ENCODE data around the gene ANKDD1B. TPM values are rescaled to one million over a fixed set of nuclear protein-coding genes. Genes with fewer than 3 reads are reported as not detected.

Gene ANKDD1B
- total RNA-seq, 1 experiment from 2014 or later = 0.06 TPM

DNA sequence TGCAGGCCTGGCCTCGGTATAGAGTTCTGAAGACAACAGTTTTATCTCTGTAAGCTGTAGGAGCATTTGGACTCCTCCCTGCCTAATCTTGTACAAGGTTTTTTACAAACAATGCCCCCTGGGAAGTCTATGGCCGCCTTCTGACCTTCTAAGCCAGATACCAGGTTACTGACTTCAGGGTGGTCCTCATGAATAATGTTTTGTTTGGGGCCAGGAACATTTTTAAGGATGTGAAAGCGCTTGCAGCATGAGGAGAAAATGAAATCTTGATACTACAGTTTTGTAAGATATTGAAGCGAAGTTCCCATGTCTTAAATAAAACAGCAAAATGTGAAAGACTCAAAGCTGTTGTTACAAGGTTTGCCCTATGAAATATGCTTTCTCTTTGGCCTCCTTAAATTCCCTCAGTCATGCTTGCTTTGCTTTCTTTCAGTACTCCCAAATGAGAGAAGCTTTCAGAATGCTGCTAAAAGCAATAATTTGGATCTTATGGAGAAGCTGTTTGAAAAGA, 5.2 kb downstream of the ANKDD1B start:
- DNase-seq (ENCODE audit: low read depth) = no peak

DNA sequence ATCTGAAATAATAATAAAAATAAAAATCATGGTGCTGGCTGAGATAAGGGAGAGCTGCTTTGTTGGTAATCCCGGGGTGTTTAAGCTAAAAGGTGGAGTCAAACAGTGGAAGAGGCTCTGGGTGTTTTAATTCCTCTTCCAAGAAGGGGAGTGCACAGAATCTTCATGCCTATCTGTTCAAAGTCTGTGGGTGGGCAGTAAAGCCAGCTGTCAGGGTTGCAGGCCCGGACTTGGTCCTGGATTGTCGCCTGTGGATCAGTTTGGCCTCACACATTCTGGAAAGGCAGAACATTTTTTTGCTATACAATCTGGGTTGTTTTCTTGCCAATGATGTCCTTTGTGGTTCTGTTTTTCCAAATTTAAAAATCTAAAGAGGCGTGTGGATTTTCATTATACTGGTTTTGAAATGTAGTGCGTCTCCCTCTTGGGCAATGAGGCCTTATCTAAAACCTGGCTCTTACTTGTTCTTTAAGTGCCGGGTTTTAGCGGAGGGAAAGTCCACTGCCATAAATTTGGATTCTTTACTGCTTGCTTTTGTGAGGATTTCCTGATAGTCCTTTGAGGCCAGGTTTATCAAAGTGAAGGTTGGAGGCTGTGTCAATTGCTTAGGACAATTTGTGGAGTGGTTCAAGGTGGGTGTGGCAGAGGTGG, 5.8 kb downstream of the ANKDD1B start:
- no peak for DNase-seq (ENCODE audit: low read depth)

DNA sequence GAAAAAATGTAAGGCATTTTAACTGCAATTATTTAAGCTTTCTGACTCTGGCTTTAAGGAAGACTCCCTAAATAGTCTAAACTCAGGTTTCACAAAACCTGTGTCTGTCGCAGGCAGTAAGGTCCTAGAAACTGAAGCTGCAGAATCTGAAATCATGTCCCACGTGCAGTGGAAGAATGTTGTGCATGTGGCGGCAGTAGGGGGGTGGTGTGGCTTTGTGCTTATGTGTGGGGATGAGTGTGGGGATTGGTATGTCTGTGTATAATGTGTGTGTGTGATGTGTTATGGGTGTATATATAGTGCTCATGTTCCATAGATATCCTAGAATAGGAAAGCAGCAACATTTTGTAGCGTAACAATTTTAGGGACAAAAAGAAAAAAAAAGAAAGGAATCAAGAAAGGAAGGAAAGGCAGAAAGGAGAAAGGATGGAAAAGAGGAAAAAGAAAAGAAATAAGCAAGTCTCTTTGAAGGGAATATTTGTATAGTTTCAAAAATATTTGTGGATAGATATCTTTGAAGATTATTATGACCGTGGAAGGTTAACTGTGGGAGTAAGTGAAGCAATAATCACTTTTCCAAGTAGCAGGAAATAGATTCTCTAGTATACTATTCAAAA, 6.6 kb downstream of the ANKDD1B start:
- DNase-seq (ENCODE audit: low read depth) = peak; percentile 40

DNA sequence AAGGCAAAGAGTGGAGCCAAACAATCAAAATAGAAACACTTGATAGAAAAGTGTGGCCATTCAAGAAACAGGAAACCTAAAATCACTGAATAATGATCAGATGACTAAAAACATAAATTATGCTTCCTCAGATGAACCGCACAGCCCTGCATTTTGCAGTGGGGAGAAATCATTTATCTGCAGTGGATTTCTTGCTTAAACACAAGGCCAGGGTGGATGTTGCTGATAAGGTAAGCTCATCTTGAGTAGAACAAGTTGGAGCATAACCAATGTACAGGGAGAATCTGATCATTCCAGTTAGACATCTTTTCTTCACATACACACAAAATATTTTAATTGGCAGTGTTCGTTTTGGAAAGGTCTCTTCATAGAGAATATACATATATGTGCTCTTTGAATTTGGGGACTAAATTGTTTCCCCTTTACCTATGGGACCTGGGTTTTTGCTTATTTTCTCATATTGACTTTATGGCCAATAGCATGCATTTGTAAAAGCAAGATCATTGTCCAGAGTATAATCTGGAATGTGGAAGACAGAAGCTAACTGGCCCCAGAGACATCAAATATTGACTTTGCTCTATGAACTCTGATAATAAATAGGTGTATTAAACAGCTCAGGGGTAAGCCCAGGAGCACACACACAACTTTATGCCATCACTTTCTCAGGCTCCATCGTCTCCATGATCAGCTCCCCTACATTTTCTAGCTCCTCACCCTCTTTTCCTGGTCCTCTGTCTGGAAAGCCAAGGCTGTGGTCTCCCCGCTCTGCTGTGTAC, 9.1 kb downstream of the ANKDD1B start:
- no peak for DNase-seq (ENCODE audit: low read depth)

GRCh38 chr5:75622564-75622963, 11.3 kb downstream of the ANKDD1B start:
- peak; percentile 28 for DNase-seq (ENCODE audit: low read depth)

- DNase-seq (ENCODE audit: low read depth) = no peak
Measured at GRCh38 chr5:75623846-75624245, 12.6 kb downstream of the ANKDD1B start.

GRCh38 chr5:75626959-75627358, 15.7 kb downstream of the ANKDD1B start:
- no peak for DNase-seq (ENCODE audit: low read depth)

GRCh38 chr5:75627801-75628200, 16.5 kb downstream of the ANKDD1B start:
- no peak for DNase-seq (ENCODE audit: low read depth)

DNA sequence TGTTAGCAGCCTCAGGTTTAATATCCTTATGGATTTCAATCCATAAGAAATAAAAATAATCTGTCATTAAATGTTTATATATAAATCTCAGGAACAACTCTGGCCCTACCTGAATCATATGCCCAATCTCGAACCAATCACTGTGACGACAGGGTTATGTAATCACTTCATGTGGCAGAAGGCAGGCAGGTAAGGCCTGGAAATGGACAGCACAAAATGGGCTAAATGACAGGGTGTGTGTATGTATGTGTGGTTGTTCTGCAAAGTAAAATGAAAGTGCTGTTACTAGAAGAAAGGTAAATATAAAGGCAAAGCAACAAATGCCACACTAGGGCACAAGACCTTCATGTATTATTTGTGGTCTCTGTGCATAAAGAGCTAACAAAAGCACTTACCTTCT, 19.6 kb downstream of the ANKDD1B start:
- DNase-seq (ENCODE audit: low read depth) = no peak

GRCh38 chr5:75632321-75632720, 21.1 kb downstream of the ANKDD1B start:
- DNase-seq (ENCODE audit: low read depth) = no peak

- no peak for DNase-seq (ENCODE audit: low read depth)
Measured at GRCh38 chr5:75637949-75638348, 26.7 kb downstream of the ANKDD1B start.

DNA sequence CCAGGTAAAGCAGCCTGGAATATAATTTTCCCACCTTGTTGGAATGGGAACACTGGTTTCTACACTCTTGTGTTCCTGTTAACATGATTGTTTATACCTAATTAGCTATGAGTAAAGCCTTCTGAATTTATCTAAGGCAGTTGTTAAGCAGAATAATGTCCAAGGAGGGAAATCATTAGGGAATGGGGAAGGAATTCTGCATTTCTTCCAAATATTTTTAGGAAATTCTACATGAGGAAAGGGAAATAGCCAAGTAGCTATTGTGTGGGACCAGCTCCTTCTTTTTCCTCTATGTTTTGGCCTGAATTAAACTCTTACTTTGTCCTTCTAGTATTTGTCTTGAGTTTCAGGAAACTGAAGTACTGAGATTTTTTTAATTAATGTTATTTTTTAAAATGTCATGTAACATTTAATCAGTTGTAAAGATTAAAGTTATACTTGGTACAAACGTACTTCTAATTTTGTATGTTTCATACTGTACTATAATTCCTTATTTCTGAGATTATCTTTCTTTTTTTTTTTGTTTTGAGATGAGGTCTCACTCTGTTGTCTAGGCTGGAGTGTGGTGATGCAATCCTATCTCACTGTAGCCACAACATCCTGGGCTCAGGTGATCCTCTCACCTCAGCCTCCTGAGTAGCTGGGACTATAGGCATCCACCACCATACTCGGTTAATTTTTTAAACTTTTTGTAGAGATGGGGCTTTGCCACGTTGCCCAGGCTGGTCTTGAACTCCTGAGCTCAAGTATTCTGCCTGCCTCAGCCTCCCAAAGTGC, 28.5 kb downstream of the ANKDD1B start:
- DNase-seq (ENCODE audit: low read depth) = no peak

DNA sequence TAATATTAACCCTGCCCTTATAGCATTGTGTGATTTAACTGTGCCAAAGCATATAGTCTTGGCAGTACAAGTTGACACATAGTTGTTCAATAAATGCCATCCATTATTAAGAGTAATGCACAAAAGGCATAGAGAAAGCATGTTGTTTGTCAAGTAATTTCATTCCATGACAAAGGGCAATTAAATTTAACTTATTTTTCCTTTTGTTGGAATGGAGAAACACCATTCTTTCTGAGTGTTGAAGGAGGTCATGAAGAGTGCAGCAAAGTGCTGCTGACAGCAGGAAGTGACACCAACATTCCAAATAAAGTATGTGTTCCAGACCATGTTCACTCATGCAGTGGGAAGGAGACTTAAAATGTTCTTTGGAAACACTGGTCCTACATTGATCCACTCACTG, 29.1 kb downstream of the ANKDD1B start:
- DNase-seq (ENCODE audit: low read depth) = peak; percentile 67

DNA sequence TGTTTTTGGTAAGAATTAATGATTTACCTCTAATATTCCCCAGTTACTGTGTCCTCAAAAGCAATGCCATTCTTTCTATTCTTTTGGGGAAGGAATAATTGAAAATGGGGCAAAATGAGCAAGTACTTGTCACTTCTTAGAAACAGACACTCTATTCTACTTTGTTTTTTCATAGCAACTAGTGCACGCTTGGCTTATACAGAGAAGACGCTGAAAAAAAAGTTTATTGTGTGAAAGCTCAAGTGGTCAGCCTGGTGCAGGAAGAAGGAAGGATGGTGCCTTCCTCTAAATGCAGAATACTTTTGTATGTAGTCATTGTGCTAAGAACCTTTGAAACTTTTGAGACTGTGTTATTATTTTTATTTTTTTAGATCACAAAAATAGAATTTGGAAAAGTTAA, 29.6 kb downstream of the ANKDD1B start:
- no peak for DNase-seq (ENCODE audit: low read depth)

- DNase-seq (ENCODE audit: low read depth) = no peak
Measured at GRCh38 chr5:75648712-75649111, 37.5 kb downstream of the ANKDD1B start.

GRCh38 chr5:75651575-75652238, 40.5 kb downstream of the ANKDD1B start:
- no peak for DNase-seq (ENCODE audit: low read depth)

DNA sequence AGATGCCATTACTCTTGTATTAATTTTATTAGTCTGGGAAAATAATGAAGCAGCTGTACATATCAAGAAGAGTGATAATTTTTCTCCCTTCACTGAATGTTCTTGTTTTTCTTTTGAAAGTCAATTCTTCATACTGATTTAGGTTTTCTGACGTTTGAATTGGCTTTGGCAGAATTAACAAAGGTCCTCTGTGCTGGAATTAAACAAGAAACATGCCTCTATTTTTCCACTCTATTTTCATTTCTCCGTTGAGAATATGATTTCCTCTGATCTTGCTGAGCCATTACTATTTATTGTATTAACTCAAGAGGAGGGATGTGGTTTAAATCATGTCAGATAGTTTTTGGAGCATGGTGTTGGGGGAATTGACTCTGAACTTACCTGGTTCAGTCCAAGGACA, 42.3 kb downstream of the ANKDD1B start:
- no peak for DNase-seq (ENCODE audit: low read depth)

GRCh38 chr5:75654693-75655295, 43.5 kb downstream of the ANKDD1B start:
- DNase-seq (ENCODE audit: low read depth) = no peak

- peak; percentile 76 for DNase-seq (ENCODE audit: low read depth)
Measured at GRCh38 chr5:75656311-75657003, 45.2 kb downstream of the ANKDD1B start.

DNA sequence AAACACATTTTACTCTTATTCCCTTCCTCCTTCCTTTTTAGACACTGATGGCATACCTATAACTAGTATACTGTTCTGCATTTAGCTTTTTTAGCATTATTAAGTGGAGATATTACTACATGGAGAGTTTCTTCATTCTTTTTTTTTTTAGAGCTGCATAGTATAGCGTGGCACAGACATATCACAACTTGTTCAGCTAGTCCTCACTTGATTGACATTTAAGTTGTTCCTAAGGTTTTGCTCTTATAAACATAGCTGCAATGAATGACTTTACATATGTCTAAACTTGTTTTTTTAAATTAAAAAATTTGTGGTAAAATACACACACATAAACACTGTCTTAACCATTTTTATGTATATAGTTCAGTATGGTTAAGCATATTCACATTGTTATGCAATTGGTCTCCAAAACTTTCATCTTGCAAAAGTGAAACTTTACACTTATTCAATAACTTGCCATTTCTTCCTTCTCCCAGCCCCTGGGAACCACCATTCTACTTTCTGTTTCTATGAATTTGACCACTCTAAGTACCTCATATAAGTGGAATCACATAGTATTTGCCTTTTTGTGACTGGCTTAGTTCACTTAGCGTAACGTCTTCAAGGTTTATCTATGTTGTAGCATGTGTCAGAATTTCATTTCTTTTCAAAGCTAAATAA, 48.7 kb downstream of the ANKDD1B start:
- no peak for DNase-seq (ENCODE audit: low read depth)
